NOMO-1 (cell line): ENCODE data around the gene HSPB6.
"Not testable (repeated sequence)": the region's sequence is repeated elsewhere in the genome, so short reads cannot be mapped to it uniquely, and the experiment has no call there.

Source experiments
- DNase-seq, 2 experiments: peaks; one replicate each; lab custom pipeline; 2025; ENCODE audit not compliant: unreplicated experiment in 2 of 2; lab: John Stamatoyannopoulos, UW

HSPB6 gene, protein sequence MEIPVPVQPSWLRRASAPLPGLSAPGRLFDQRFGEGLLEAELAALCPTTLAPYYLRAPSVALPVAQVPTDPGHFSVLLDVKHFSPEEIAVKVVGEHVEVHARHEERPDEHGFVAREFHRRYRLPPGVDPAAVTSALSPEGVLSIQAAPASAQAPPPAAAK

DNA sequence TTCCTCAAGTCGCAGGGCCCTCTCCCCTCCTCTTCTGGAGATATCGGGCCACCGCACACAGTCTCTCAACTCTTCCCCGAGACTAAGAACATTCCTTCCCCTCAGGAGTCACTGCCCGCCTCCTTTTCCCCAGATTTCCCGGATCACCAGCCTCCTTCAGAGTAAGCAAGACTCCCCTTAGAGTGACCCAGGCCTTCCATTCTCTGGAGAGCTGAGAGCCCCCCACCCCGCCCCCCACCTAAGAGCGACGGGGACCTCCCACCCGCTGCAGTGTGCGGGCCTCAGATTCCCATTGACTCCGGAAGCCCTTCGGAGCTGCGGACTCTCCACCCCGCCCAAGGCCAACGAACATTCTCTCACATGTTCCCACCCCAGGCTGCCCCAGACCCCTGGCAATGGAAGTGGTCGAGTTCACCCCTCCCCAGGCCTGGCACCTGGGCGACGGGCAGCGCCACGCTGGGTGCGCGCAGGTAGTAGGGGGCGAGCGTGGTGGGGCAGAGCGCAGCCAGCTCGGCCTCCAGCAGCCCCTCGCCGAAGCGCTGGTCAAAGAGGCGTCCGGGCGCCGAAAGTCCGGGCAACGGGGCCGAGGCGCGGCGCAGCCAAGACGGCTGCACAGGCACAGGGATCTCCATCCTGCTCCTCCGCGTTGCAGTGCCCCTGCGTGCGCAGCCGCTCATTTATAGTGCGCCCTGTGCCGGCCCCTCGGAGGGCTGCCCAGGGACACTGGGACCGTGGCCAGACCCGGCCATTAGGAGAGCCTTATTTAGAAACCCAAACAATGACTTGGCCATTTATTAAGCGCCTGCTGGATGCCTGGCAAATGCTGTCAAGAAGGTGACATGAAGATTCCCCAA lies at the start of gene HSPB6:
TSS of gene HSPB6 (minus strand) at position 653 of the 854 bp plus-strand sequence. CDS start at position 632, 21 bp downstream.
- no peak for DNase-seq

DNA sequence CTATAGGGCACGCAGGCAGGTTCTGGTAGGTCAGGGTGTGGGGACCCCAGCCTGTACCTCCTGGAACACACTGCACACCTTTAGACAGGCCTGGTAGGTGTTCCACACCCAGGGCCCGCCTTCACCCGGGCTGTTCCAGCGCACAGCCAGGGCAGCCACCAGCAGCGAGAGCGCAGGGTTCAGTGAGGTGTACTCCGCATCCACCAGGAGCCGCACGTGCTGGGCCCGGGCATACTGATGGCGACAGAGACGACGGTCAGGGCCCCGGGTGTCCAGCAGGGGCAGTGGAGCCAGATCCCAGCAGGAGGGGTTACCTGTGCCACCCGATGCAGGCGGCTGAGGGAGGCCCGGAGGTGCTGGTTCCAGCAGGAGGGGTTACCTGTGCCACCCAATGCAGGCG lies 49.8 kb upstream of the HSPB6 start:
- DNase-seq: no peak

DNA sequence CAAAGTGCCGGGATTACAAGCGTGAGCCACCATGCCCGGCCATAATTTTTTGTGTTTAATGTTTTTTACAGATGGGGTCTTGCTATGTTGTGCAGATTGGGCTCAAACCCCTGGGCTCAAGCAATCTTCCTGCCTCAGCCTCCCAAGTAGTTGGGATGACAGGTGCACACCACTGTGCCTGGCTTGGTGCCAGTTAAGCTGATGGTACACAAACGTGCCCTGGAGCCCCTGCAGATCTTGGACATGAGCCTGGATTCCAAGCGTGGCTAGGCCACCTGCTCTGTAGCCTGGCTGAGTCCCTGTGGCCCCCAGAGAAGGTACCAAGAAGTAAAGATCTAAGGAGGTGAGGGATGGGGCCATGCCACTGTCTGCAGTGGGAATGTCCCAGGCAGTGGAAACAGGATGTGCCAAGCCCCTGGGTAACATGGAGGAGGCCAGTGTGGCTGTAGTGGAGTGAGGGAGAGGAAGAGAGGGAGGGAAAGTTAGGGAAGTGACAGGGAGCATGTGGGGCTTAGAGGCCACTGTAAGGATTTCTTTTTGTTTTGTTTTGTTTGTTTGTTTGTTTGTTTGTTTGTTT lies 48.8 kb upstream of the HSPB6 start:
- DNase-seq: no peak

DNA sequence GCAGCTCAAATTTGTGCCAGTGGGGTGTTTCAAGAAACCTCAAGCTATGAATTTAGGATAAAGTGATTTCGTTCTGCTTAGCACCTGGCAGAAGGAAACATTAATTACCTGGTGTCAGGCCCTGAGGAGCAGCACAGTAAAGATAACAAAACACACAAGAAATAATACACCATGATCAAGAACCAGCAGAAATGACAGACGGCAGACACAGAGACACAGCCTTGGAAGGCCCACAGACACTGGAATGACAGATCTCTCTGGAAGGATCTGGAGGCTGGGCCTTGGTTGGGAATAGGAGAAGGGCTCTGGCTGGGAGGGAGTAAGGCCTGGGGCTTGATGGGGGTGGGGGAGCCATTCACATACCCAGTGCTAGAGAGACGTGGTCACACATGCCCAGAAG lies 45.0 kb upstream of the HSPB6 start:
- DNase-seq: no peak

DNA sequence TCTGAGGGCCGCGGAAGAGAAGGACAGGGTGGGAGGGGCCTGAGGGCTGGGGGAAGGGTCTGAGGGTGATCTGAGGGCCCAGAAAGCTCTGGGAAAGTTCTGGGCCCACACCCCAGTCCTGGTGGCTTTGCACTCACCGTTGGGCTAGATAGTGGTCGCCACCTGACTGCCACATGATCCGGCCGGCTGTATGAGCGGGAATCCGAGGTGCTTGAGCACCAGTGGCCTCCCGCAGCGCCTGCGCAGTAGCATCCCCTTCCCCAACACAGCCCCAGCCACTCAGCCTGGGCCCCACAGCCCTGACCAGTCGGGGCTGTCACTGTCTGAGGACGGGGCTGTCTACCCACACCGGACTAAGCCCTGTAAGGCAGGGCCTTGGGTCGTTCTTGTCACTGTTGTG lies 40.8 kb upstream of the HSPB6 start:
- DNase-seq: no peak

DNA sequence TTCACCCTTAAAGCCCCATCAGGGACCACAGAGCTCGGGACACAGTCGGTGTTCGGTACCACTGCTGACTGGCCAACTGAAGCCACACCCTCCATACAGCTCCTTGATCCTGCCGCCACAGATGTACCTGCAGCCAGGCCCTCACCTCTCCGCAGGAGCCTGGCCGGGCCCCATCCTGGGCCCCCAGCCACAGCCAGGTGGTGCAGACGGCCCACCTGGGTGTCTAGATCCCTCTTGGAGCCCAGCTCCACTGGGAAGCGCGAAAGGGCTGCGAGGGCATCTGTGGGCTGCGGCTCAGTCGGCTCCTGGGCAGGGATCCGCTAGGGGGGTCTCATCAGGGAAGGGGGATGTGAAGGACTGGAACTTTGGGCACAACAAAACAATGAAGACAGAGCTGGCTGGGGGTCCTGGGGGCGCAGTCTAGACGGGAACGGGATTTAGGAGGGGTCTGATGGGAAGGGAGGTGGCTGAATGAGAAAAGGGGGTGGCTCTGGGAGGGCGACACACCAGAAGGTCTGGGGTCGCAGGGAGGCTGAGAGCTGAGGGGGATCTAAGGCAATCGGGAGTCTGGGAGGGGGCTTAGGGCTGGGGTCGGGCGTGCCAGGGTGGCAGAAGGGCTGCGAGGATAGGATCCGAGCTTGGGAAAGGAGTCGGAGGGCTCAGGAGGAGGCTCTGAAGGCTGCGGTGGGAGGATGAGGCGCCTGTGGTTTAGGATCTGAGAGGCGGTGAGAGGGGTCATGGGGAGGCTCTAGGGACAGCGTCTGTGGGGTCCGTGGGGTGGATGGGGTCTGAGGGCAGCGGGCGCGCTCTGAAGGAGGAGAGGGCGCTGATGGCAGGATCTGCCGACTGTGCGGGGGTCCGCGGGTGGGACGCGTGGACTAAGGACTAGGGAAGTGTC lies 40.1 kb upstream of the HSPB6 start:
- no peak for DNase-seq

DNA sequence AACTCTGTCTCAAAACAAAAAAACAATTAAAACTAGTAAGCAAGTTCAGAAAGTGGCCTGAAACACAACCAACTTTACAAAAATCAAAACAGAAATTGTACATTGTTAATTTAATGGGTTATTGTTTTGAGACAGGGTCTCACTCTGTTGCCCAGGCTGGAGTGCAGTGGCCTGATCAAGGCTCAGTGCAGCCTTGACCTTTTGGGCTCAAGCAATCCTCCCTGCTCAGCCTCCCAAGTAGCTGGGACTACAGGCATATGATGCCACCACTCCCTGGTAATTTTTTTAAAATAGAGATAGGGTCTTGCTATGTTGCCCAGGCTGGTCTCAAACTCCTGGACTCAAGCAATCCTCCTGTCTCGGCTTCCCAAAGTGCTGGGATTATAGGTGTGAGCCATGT lies 38.7 kb upstream of the HSPB6 start:
- DNase-seq: not testable (repeated sequence)

DNA sequence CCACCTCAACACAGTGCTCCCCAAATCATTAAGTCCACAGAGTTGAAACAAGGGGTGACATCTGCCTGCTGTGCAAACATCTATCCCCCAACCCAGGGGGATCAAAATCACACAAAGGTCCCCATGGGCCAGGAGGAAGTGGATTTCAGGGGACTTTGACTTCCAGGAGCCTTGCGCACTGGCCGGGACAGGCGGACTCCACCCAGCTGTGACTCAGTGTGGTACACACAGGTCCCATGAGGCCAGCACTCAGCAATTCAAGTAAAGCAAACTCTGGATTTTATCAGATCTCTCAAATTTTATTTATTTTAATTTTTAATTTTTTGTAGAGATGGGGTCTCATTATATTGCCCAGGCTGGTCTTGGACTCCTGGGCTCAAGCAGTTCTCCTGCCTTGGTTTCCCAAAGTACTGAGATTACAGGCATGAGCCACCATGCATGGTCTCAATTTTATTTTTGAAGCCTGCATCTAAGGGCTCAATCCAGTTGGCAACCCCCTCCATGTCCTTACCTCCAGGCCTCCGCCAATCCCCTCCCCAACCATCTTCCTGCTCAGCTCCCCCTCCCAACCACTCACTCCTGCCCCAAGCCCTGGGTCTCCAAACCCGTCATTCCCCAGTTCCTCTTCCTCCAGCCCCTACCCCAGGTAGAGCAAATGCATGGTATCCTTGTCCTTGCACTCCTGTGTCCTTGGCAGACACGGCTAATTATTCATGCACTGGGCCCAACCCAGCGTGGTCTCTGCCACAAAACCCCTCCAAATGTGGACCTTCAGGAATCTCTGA lies 36.7 kb upstream of the HSPB6 start:
- DNase-seq: no peak

DNA sequence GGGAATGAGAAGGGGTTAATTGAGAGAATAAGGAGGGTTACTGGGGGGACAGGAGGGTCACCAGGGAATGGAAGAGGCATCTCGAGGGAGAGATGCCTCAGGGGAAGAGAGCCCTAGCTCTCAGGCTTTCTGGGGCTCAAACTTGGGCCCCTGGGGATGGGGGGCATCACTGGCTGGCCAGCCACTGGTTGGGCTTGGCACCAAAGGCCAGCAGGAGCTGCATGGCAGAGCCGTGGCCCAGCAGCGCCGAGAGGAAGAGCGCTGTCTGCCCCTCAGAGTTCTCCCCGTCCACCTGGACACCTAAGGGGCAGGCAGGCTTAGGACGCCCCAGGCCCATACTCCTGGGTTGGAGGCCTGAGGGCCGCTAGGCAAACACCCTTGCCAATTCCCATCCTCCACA lies 36.1 kb upstream of the HSPB6 start:
- no peak for DNase-seq

DNA sequence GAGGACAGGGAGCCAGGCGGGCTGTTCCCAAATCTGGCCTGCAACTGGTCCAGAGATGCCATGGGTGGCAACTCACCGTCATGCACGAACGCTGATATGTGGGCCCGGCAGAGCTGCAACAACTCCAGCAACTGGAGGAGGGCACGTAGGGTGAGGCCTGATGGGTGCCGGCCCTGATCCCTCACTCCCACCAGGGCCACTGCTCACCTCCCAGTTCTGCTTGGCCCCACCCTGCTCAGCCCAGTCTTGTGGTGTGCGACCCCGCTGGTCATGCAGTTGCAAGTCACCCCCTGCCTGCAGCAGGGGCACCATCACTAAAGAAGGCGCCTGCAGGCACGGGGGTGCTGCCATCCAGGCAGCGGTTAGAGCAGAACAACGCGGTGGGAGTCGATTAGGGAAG lies 35.5 kb upstream of the HSPB6 start:
- no peak for DNase-seq

DNA sequence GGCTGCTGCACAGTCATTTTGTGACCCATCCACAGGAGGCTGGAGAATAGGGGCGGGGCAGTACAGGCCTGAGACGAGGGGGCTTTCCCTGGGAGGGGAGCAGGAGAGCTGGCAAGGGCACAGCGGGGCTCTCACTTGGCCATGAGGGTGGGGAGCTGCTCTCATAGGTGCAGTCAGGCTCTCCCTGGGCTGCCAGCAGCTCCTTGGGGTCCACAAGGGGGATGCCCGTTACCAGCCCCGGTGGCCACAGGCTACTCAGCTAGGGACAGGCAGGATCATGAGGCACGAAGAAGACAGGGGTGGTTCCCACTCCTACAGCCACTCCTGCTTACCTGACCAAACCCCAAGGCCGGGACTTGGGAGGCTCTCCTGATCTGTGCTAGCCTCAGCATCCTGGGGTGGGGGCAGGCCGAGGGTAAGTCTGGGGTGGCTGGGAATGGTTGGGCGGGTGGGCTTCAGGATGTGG lies 35.0 kb upstream of the HSPB6 start:
- DNase-seq: no peak

DNA sequence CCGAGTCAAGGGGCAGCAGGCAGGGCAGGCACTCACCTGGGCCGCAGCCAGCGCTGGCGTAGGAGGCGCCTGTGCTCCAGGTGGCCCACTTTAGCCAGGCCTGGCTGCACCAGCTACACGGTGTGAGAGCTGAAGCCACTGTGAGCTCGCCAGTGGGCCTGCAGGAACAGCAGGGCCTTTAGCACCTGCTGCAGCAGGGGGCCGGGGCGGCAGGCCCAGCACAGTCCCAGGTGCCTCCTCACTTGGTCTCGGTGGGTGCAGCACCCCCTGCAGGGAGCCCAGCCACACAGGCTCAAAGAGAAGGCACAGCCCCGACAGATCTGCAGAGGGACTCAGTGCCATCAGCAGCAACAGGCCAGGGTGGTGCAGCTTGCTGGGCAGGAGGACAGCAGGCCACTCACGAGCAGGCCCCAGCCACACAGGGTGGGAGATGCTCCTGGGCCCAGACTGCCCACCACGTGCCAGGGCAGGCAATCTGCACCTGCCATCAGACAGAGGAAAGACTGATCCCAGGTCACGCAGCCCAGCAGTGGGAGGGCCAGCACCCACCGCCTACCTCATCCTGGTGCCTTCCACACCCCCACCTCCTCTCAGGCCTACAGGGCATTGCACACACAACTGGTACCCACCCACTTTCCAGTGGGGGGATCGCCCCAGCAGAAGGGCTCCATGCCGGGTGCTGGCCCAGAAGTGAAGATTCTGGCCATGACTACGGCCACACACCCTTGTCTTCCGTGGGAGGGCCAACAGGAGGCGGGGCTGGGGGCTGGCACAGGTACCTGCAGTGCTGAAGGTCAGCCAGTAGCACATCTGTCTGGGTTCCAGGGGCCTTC lies 34.4 kb upstream of the HSPB6 start:
- DNase-seq: no peak

DNA sequence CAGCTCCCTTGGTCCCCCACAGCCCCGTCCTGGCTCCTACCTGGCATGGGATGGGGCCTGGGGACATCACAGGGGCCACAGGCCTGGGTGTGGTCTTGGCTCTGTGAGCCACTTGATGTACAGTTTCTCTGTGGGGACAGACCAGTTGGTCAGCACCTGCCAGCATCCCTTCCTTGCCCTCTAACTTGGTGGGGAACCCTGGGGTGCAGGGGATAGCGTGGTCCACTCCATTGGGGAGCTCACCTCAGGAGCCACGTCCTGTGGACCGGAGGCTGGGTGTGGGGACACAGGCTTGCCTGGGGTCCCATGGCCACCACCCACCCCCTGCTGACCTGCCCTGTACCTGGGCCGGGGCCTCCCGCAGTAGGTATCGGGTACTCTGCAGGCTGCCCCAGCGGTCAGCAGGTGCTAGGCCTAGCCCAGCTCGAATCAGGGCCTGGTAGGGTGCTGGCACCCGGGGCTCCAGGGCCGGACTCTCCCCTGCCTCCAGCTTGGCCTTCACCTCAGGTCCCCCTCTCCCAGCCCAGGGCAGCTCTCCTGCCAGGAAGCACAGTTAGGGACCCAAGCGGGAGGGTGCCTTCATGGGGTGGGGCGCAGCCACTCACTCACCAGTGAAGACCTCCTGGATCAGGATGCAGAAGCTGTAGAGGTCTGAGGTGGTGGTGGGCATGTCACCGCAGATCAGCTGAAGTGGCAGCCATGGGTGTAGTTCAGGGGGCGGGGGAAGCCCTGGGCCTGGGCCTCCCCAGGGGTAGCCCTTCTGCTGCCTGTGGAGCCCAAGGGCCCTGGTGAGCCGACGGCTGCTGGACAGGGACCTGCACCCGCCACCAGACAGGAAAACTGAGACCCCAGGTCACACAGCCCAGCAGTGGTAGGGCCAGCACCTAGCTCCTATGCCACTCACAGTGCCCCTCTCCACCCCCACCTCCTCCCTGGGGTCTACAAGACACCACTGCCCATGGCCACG lies 33.4 kb upstream of the HSPB6 start:
- DNase-seq: no peak

DNA sequence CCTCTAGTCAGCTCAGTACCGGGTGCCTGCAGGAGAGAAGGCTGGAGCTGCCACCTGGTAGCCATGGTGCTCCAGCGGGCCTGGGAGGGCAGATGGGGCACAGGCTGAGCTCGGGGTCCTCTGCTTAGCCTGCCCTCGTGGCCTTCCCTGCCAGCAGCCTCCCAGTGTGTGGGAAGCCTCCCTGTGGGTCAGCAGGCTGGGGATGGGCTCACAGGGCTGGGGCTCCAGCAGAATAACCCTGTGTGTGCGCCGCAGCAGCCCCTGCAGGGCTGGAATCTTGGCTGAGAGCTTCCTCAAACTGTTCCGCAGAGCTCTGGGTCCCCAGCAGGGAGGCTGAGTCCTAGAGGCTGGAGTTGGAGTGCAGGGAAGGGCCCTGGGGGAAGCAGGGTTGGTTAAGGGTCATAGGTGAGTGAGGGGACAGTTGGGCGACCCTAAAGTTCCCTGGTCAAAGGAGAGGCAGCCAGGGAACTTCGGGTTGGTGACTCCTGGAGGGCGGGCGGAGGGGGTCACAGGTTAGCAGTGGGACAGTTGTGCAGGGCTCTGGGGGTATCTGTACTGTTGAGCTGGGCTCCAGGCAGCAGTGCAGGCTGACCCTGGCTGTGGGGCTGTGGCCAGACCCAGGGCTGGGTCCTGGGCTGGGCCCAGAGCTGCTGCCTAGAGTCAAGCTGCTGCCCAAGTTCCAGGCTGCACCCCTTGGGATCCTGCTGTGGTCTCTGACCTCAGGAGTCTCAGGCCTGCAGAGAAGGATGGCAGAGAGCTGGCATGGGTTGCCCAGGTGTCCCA lies 32.6 kb upstream of the HSPB6 start:
- no peak for DNase-seq

DNA sequence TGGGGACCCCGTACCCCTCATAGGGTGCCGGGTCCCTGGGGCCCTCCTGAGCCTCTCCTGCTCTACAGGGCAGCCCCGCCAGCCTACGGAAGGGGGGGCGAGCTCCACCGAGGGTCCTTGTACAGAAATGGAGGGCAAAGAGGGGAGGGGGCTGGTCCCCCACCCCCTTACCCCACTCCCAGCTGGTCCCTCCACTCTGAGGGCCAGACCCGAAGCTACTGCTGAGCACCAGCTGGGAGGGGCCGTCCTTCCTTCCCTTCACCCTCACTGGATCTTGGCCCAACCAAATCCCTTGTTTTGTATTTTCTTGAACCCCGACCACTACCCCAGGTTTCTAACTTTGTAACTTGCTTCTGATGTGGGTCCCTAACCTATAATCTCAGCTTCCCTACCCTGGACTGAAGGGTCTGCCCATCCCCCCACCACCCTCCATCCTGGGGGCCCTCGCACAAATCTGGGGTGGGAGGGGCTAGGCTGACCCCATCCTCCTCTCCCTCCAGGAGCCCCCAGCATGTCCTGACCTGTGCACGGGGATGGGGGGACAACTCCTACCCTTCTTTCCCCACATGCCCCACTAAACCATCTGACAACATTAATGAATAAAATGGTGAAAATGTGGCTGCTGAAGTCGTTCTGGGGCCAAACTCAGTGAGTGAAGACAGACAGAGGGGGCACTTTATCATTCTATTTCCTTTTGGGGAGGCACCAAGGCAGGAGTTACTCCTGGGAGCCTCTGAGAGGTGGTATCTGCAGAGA lies 31.6 kb upstream of the HSPB6 start:
- no peak for DNase-seq

DNA sequence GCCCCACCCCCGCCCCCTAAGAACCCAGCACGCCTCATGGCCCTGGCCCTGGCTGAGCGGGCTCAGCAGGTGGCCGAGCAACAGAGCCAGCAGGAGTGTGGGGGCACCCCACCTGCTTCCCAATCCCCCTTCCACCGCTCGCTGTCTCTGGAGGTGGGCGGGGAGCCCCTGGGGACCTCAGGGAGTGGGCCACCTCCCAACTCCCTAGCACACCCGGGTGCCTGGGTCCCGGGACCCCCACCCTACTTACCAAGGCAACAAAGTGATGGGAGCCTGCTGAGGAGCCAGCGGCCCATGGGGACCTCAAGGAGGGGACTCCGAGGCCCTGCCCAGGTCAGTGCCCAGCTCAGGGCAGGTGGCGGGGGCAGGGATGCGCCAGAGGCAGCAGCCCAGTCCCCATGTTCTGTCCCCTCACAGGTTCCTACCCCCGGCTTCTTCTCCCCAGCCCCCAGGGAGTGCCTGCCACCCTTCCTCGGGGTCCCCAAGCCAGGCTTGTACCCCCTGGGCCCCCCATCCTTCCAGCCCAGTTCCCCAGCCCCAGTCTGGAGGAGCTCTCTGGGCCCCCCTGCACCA lies 30.5 kb upstream of the HSPB6 start:
- DNase-seq: no peak
